CD4-positive, alpha-beta T cell (primary cell): ENCODE results near the gene TENT4A. TPM values are rescaled to one million over a fixed set of nuclear protein-coding genes. Genes with fewer than 3 reads are reported as not detected.

Experiments used
- ATAC-seq: fragments of 200-7000 bp; cut with Tn5 transposase; one replicate; pipeline ENCODE4 v1.10.0; 2022; ENCODE audit warnings: mild to moderate bottlenecking; ENCODE audit not compliant: poor library complexity
- CTCF ChIA-PET: fragments of 350-600 bp; sonication (Branson Sonifier 250); formaldehyde crosslinking; loops from one replicate; lab custom pipeline; 2021; ENCODE audit warnings: antibody characterized with exemption, inconsistent platforms; lab: Charles Lee
- POLR2A ChIA-PET: fragments of 350-600 bp; sonication (Branson Sonifier 250); formaldehyde crosslinking; loops from one replicate; lab custom pipeline; 2021; ENCODE audit warnings: antibody characterized with exemption, inconsistent platforms; lab: Charles Lee
- DNase-seq, 14 experiments: peaks; one replicate each; pipeline ENCODE4 v3.0.0-alpha.2; 2013 to 2020; ENCODE audit warnings: mixed read lengths in 2 of 14
- H3K27ac ChIP-seq, 2 donors: one replicate each; pipeline versions ENCODE4 v1.5.1 to v1.7.0; 2013; ENCODE audit warnings: low read length in 2 of 2, low read depth in 1 of 2, mild to moderate bottlenecking in 1 of 2
- H3K27me3 ChIP-seq, 2 experiments: 1 replicate in 1 of 2; 2 replicates in 1 of 2; pipeline versions ENCODE4 v1.6.1 to v1.7.0; 2013; ENCODE audit warnings: low read length in 2 of 2, control low read depth in 1 of 2, mild to moderate bottlenecking in 1 of 2, moderate library complexity in 1 of 2; ENCODE audit not compliant: insufficient read depth in 2 of 2, control insufficient read depth in 1 of 2
- H3K36me3 ChIP-seq: one replicate; pipeline ENCODE4 v1.6.1; 2013; ENCODE audit warnings: low read length, control low read depth; ENCODE audit not compliant: insufficient read depth
- H3K4me1 ChIP-seq: one replicate; pipeline ENCODE4 v1.6.1; 2013; ENCODE audit warnings: low read length, control low read depth; ENCODE audit not compliant: insufficient read depth
- H3K4me3 ChIP-seq: one replicate; pipeline ENCODE4 v1.5.1; 2013; ENCODE audit warnings: mild to moderate bottlenecking, low read length, moderate library complexity
- H3K9me3 ChIP-seq, 2 experiments: 1 replicate in 1 of 2; 2 replicates in 1 of 2; pipeline versions ENCODE4 v1.6.1 to v1.7.0; 2013; ENCODE audit warnings: low read length in 2 of 2, mild to moderate bottlenecking in 2 of 2, control low read depth in 1 of 2, moderate library complexity in 1 of 2; ENCODE audit not compliant: control insufficient read depth in 1 of 2, insufficient read depth in 1 of 2
- H3K27ac Mint-ChIP-seq: one replicate; pipeline ENCODE4 v1.8.0; 2020; ENCODE audit warnings: mixed read lengths
- H3K27me3 Mint-ChIP-seq: one replicate; pipeline ENCODE4 v1.8.0; 2021; ENCODE audit warnings: mixed read lengths
- H3K36me3 Mint-ChIP-seq: one replicate; pipeline ENCODE4 v1.8.0; 2021; ENCODE audit warnings: low read depth, mixed read lengths
- H3K4me1 Mint-ChIP-seq: one replicate; pipeline ENCODE4 v1.8.0; 2021; ENCODE audit warnings: low read depth, mixed read lengths
- H3K4me3 Mint-ChIP-seq: one replicate; pipeline ENCODE4 v1.8.0; 2020; ENCODE audit warnings: mild to moderate bottlenecking, mixed read lengths
- H3K9me3 Mint-ChIP-seq: one replicate; pipeline ENCODE4 v1.8.0; 2020; ENCODE audit warnings: mixed read lengths
- intact Hi-C, 2 experiments: fragments of 100-400 bp; cut with DNase I in 1 of 2; cut with micrococcal nuclease in 1 of 2; formaldehyde crosslinking; loops; one replicate each; pipeline versions ENCODE4 v1.15.1 to v1.9.0; 2023 to 2025; cut with DNase I, micrococcal nuclease
- total RNA-seq, 174 experiments: library from RNA in 2 of 174; stranded (reverse) in 2 of 174; gene quantifications; one replicate each; pipeline ENCODE4 v1.2.3 and lab custom pipeline; 2021 to 2026
- TF ChIP-seq, protein P1 (sequence below): fragments of 200-600 bp; IDR thresholded peaks from one replicate; pipeline ENCODE4 v1.8.0; 2022; ENCODE audit warnings: antibody characterized with exemption, mild to moderate bottlenecking

The TENT4A gene
- total RNA-seq, 2 experiments from 2014 or later: 49.2 to 51.9 TPM

DNA sequence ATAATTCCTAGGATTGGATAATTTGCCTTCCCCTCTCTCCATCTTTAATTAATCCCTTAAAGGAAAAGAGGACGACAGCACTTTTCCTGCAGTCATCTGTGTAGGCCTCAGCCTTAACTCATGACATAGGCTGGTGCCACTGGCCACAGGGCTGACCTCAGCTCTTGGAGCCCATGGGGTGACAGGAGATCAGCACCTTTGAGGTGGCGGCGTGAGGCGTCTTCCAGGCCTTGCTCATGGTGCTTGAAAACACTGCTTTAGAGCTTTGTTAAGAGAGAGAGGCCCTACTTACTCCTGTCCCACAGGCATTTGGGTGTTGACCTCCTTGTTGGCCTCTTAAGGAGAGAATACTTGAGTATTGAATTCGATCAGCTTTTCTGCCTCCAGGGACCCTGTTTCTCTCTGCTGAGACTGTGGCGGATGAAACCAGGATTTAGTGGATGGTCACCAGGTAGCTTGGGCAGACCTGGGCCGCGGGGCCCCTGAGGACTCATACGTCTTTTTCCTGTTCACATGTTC is 23.4 kb downstream of the TENT4A start:
- TF ChIP-seq, protein P1, sequence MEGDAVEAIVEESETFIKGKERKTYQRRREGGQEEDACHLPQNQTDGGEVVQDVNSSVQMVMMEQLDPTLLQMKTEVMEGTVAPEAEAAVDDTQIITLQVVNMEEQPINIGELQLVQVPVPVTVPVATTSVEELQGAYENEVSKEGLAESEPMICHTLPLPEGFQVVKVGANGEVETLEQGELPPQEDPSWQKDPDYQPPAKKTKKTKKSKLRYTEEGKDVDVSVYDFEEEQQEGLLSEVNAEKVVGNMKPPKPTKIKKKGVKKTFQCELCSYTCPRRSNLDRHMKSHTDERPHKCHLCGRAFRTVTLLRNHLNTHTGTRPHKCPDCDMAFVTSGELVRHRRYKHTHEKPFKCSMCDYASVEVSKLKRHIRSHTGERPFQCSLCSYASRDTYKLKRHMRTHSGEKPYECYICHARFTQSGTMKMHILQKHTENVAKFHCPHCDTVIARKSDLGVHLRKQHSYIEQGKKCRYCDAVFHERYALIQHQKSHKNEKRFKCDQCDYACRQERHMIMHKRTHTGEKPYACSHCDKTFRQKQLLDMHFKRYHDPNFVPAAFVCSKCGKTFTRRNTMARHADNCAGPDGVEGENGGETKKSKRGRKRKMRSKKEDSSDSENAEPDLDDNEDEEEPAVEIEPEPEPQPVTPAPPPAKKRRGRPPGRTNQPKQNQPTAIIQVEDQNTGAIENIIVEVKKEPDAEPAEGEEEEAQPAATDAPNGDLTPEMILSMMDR: no peak
- no peak overlapping the region for H3K4me3 Mint-ChIP-seq
- H3K9me3 Mint-ChIP-seq: no peaks in the 10 kb centered on the region
- H3K4me1 Mint-ChIP-seq: peaks cover 53% of the 10 kb centered on the region
- peaks cover 21% of the 10 kb centered on the region for H3K4me1 ChIP-seq
- ATAC-seq (no peak), DNase-seq (no peak)
- H3K27me3 Mint-ChIP-seq: no peaks in the 10 kb centered on the region
- peak overlapping the region; percentile 47 for H3K27ac Mint-ChIP-seq
- H3K36me3 Mint-ChIP-seq: peaks cover 69% of the 10 kb centered on the region
- H3K9me3 ChIP-seq: no peaks in the 10 kb centered on the region
- ChIA-PET CTCF (no interaction called here), POLR2A (interaction anchor here (1.4 kb wide), 1 partner anchor 21 kb away, joined by 3 read pairs; no protein-coding TSS in a partner anchor)
- H3K36me3 ChIP-seq: peaks cover 48% of the 10 kb centered on the region
- H3K27me3 ChIP-seq: no peaks in the 10 kb centered on the region
- intact Hi-C loops: no loop called here
- H3K4me3 ChIP-seq: no peak overlapping the region
- H3K27ac ChIP-seq: no peak overlapping the region

DNA sequence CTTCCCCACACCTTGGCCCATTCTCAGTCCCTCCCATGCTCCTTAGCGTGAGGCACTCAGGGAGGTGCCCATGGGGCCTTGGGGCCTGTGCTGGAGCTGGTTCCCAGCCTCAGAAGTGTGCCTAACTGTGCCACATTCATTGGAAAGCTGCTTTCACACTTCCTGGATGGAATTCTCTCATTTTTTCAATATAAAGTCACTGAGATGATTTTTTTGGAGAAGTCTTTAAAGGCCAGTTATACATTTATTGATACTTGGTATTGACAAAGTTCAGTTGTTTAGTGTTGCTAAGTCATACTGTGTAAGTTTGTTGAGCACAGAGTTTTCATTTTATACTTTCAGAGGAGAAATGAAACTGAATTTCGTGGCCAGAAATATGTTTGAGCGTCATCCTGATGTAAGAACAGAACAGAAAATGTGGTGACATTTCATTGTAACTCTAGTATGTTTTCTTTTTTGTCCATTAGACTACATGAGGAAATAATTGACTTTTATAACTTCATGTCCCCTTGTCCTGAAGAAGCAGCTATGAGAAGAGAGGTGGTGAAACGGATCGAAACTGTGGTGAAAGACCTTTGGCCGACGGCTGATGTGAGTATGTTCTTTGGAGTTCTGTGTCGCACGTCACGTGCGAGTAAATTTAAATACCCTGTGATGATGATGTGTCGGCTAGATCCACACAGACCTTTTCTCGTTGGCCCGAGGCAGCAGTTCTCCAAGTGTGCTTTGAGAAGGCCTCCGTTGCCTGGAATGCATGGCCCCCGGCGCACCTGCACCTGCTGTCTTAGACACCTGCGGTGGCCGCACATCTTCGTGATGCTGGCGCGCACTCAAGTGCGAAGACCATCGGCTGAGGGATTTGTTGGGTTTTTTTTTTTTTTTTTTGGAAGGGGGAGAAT is 24.1 kb downstream of the TENT4A start:
- no peak for ATAC-seq
- intact Hi-C loops: no loop called here
- TF ChIP-seq, protein P1: no peak

DNA sequence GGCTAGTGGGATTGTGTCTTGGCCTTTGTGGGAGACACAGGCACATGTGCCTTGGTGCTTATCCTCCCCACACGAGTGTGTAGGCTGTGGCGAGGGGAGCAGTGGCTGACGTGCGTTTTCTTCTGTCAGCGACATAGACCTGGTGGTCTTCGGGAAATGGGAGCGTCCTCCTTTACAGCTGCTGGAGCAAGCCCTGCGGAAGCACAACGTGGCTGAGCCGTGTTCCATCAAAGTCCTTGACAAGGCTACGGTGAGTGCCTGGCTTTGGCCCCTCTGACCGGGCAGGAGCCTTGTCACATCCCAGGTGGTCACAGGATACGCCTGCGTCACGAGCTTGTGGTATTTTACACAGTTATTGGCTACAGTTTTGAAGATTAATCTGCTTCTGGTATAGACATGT is 26.4 kb downstream of the TENT4A start:
- H3K9me3 Mint-ChIP-seq: no peaks in the 10 kb centered on the region
- peaks cover 64% of the 10 kb centered on the region for H3K36me3 ChIP-seq
- DNase-seq (no peak), ATAC-seq (no peak)
- H3K36me3 Mint-ChIP-seq: peaks cover 78% of the 10 kb centered on the region
- no peaks in the 10 kb centered on the region for H3K27me3 ChIP-seq
- no peaks in the 10 kb centered on the region for H3K9me3 ChIP-seq
- H3K27me3 Mint-ChIP-seq: no peaks in the 10 kb centered on the region
- ChIA-PET CTCF (interaction anchor here (1.2 kb wide), 1 partner anchor 11 kb away, joined by 3 read pairs; no protein-coding TSS in a partner anchor), POLR2A (no interaction called here)
- intact Hi-C loops: no loop called here
- H3K4me1 ChIP-seq: peaks cover under 1% of the 10 kb centered on the region
- no peak overlapping the region for H3K27ac ChIP-seq
- peaks cover 26% of the 10 kb centered on the region for H3K4me1 Mint-ChIP-seq
- TF ChIP-seq, protein P1: no peak
- peak overlapping the region; percentile 64 for H3K27ac Mint-ChIP-seq
- H3K4me3 ChIP-seq: no peak overlapping the region
- no peak overlapping the region for H3K4me3 Mint-ChIP-seq

More for the DNA sequence above, 24.1 kb downstream of the TENT4A start:
- H3K9me3 ChIP-seq: no peaks in the 10 kb centered on the region
- no peaks in the 10 kb centered on the region for H3K27me3 ChIP-seq
- H3K27ac ChIP-seq: no peak overlapping the region
- Mint-ChIP-seq H3K27ac (peak overlapping the region; percentile 47), H3K36me3 (peaks cover 77% of the 10 kb centered on the region), H3K27me3 (no peaks in the 10 kb centered on the region), H3K4me1 (peaks cover 45% of the 10 kb centered on the region), H3K4me3 (no peak overlapping the region), H3K9me3 (no peaks in the 10 kb centered on the region)
- ChIA-PET POLR2A (interaction anchor here (1.4 kb wide), 1 partner anchor 21 kb away, joined by 3 read pairs; no protein-coding TSS in a partner anchor), CTCF (no interaction called here)
- peaks cover 16% of the 10 kb centered on the region for H3K4me1 ChIP-seq
- DNase-seq: no peak
- H3K4me3 ChIP-seq: no peak overlapping the region
- peaks cover 55% of the 10 kb centered on the region for H3K36me3 ChIP-seq
